C4-2B (cell line): Measurements from ENCODE around the gene TUBGCP2.

ENCODE experiments used
- CTCF ChIP-seq: fragments of 450-650 bp; conservative IDR thresholded peaks from 2 replicates; pipeline ENCODE4 v1.5.1; 2017; ENCODE audit warnings: mild to moderate bottlenecking
- ZFX ChIP-seq: fragments of 450-650 bp; IDR thresholded peaks from 2 replicates; pipeline ENCODE4 v1.6.1; 2017

GRCh38 chr10:133251388-133252222 is 57.1 kb downstream of the TUBGCP2 start:
- TF ChIP-seq CTCF (no peak), ZFX (no peak)
